Left lung (tissue), 10 donors: Measurements from ENCODE around the gene VSTM2B. TPM values are rescaled to one million over a fixed set of nuclear protein-coding genes. Genes with fewer than 3 reads are reported as not detected.

Experiments
- ATAC-seq: fragments of 200-7000 bp; cut with Tn5 transposase; one replicate; pipeline ENCODE4 v1.9.1; 2020; ENCODE audit warnings: moderate library complexity
- DNase-seq, 4 donors: peaks; one replicate each; pipeline ENCODE4 v3.0.0-alpha.2; 2013 to 2020
- H3K27ac ChIP-seq, 2 donors: fragments of 200-600 bp; sonication (generic) in 1 of 2; one replicate each; pipeline versions ENCODE4 v1.5.0 to v1.8.0; 2020 to 2021
- H3K27me3 ChIP-seq, 2 donors: fragments of 200-600 bp; sonication (generic) in 1 of 2; one replicate each; pipeline versions ENCODE4 v1.5.0 to v1.8.0; 2020 to 2021
- H3K36me3 ChIP-seq, 2 donors: fragments of 200-600 bp; sonication (generic) in 1 of 2; one replicate each; pipeline versions ENCODE4 v1.5.0 to v1.8.0; 2020 to 2021
- H3K4me1 ChIP-seq, 2 donors: fragments of 200-600 bp; one replicate each; pipeline ENCODE4 v1.8.0; 2021
- H3K4me3 ChIP-seq, 2 donors: fragments of 200-600 bp; sonication (generic) in 1 of 2; one replicate each; pipeline versions ENCODE4 v1.5.0 to v1.8.0; 2020 to 2021; ENCODE audit warnings: mild to moderate bottlenecking in 1 of 2
- H3K9me3 ChIP-seq, 2 donors: fragments of 200-600 bp; sonication (generic) in 1 of 2; one replicate each; pipeline versions ENCODE4 v1.5.0 to v1.8.0; 2020 to 2021
- intact Hi-C, 2 donors: fragments of 100-400 bp; cut with DNase I; formaldehyde crosslinking; loops; one replicate each; pipeline versions ENCODE4 v1.11.2 to v1.14.2; 2022
- polyA plus RNA-seq, 6 donors: library from polyadenylated mRNA; unstranded; fragments of 120-200 nt; gene quantifications; one replicate each; pipeline ENCODE4 v1.2.1, GENCODE V29; 2013; ENCODE audit not compliant: insufficient read length in 6 of 6
- total RNA-seq, 2 donors: library from RNA; stranded (reverse); fragmentation: NEBNext Ultra II Directional; extraction: Animal tissue kit (Norgen Biotek cat#: 25700); gene quantifications; one replicate each; pipeline ENCODE4 v1.2.1, GENCODE V29; 2021
- TF ChIP-seq, protein P1 (sequence below), 2 donors: fragments of 200-600 bp; sonication (generic) in 1 of 2; IDR thresholded peaks; one replicate each; pipeline versions ENCODE4 v1.5.0 to v1.8.0; 2021; ENCODE audit warnings: antibody characterized with exemption in 2 of 2
- donor health status: DM: no; HTN: yes; CAD: no.
- donor health status: DM: no; HTN: no; CAD: no.

The VSTM2B gene
- total and polyA plus RNA-seq, 8 donors = not detected

DNA sequence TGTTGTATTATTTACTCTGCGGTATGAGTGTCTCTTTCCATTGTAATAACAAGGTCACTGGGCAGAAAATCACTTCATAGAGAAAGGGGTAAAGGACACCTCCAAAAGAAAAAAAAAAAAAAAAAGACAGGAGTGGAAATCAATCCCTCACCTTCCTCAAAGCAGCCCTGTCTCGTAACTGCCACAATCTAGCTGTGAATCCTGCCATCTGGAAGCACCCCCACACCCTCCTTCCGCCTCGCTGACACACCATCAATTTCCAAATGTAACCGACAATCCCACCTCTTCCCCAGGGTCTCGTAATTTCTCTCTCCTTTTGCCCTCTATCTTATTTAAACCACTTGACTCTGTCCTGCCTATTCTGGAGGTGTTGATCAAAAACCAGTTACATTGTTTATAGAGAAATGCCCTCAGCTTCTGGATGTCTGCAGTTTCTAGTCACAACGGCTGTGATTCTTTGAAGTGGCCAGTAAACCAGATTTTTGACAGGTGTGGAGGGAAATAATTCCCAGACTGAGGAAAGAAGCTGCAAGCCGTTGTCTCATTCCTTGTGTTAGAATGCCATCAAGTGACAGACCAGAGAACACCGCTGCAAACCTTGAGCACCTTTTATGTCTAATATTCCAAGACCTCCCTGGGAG lies 71.2 kb downstream of the VSTM2B start:
- H3K36me3 ChIP-seq = no peaks in the 10 kb centered on the region
- H3K4me1 ChIP-seq = no peaks in the 10 kb centered on the region
- no peak overlapping the region for H3K27ac ChIP-seq
- ATAC-seq = no peak
- no peaks in the 10 kb centered on the region for H3K9me3 ChIP-seq
- intact Hi-C loops = no loop called here
- H3K27me3 ChIP-seq = peaks cover 0 to 67% of the 10 kb centered on the region in 2 donors
- TF ChIP-seq, protein P1, sequence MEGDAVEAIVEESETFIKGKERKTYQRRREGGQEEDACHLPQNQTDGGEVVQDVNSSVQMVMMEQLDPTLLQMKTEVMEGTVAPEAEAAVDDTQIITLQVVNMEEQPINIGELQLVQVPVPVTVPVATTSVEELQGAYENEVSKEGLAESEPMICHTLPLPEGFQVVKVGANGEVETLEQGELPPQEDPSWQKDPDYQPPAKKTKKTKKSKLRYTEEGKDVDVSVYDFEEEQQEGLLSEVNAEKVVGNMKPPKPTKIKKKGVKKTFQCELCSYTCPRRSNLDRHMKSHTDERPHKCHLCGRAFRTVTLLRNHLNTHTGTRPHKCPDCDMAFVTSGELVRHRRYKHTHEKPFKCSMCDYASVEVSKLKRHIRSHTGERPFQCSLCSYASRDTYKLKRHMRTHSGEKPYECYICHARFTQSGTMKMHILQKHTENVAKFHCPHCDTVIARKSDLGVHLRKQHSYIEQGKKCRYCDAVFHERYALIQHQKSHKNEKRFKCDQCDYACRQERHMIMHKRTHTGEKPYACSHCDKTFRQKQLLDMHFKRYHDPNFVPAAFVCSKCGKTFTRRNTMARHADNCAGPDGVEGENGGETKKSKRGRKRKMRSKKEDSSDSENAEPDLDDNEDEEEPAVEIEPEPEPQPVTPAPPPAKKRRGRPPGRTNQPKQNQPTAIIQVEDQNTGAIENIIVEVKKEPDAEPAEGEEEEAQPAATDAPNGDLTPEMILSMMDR (IDR thresholded peaks at IDR 0.05) = no peak
- DNase-seq = no peak
- no peak overlapping the region for H3K4me3 ChIP-seq

DNA sequence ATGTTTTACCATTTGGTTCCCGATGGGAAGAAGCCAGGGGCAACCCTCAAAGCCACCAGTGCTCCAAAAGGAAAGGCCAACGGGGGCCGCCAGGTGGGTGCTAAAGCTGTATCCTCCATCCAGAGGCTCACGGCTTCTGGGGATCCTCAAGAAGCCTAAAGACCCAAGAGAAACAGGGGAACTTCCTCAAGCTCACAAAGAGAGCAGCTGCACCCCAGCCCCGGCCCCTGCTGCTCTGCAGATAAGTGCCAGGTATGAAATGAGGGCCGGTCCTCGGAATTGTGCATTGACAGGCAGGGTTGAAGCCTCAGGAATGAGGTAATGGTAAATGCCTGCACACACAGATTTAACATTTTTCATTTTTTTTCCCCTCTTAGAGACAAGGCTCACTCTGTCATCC lies 72.2 kb downstream of the VSTM2B start:
- intact Hi-C loops = no loop called here
- H3K9me3 ChIP-seq = no peaks in the 10 kb centered on the region
- ATAC-seq (no peak), DNase-seq (no peak)
- H3K4me3 ChIP-seq = no peak overlapping the region
- TF ChIP-seq, protein P1 (IDR thresholded peaks at IDR 0.05) = no peak
- H3K27me3 ChIP-seq = peaks cover 0 to 56% of the 10 kb centered on the region in 2 donors
- H3K36me3 ChIP-seq = no peaks in the 10 kb centered on the region
- H3K4me1 ChIP-seq = no peaks in the 10 kb centered on the region
- H3K27ac ChIP-seq = no peak overlapping the region

GRCh38 chr19:29598496-29598895 lies 72.7 kb downstream of the VSTM2B start:
- Histone ChIP-seq H3K4me1 (no peaks in the 10 kb centered on the region), H3K27ac (no peak overlapping the region), H3K27me3 (peaks cover 0 to 55% of the 10 kb centered on the region in 2 donors), H3K9me3 (no peaks in the 10 kb centered on the region), H3K36me3 (no peaks in the 10 kb centered on the region), H3K4me3 (no peak overlapping the region)
- DNase-seq (no peak), ATAC-seq (no peak)
- intact Hi-C loops = no loop called here
- TF ChIP-seq, protein P1 (IDR thresholded peaks at IDR 0.05) = no peak

GRCh38 chr19:29603308-29603707 lies 77.5 kb downstream of the VSTM2B start:
- ATAC-seq (no peak), DNase-seq (no peak)
- Histone ChIP-seq H3K9me3 (no peaks in the 10 kb centered on the region), H3K36me3 (no peaks in the 10 kb centered on the region), H3K4me3 (no peak overlapping the region), H3K4me1 (peaks cover 7 to 21% of the 10 kb centered on the region in 2 donors), H3K27me3 (peaks cover 0 to 8% of the 10 kb centered on the region in 2 donors), H3K27ac (no peak overlapping the region)
- TF ChIP-seq, protein P1 (IDR thresholded peaks at IDR 0.05) = no peak
- intact Hi-C loops = no loop called here

DNA sequence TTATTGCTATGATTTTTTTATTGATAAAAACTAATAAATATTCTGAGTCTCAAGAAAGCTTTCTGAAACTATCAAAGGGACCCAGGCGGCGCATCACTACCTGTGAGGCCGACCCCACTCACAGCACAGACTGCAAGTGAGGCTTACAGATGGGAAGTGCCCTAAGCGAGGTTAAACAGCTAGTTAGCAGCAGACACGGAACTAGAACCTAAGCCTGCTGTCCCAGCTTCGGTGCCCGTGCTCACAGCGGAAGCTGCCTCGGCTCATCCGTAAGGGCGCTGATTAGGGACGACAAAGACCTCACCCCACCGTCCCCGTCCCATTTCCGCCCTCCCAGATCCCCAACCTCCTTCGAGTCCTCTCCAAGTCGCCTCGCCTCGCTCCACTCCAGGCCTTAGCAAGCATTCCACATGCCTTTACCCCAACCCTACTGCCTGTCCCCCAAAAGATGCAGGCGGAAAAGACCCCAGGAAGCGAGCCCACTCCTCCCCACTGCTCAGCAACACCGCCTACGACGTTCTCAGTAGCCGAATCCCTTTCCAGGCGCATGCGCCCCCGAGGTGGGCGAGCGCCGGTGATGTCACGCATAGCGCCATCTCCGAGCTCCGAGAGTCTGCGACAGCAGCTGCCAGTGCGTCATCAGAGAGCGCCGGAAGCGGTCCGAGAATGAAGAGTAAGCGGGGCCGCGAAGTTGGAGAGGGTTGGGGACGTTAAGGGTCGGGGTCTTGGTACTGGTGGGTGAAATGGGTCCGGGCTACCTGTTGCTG lies 80.0 kb downstream of the VSTM2B start, which contains the start of gene POP4:
Gene POP4, plus strand, starts transcription at position 631 of the 767 bp plus-strand sequence. Its CDS starts 36 bp downstream, at position 667.
- Histone ChIP-seq H3K36me3 (peaks cover 0 to 20% of the 10 kb centered on the region in 2 donors), H3K4me1 (peaks cover 7 to 21% of the 10 kb centered on the region in 2 donors), H3K4me3 (peak within 1 kb of the TSS; percentile 61 to 62), H3K27me3 (no peaks in the 10 kb centered on the region), H3K9me3 (no peaks in the 10 kb centered on the region), H3K27ac (peak within 1 kb of the TSS; percentile 93 to 95)
- intact Hi-C loops = loop anchor here in 1 of 2 donors (5.0 kb wide), 1 partner anchor 106 kb away; no protein-coding TSS in a partner anchor
- ATAC-seq (peak; percentile 96), DNase-seq (peak; percentile 98 to 99 (median 98))
- TF ChIP-seq, protein P1 (IDR thresholded peaks at IDR 0.05) = no peak
